GM18858 (cell line): ENCODE measurements around the gene TMEM126A.
A peak's percentile ranks its signal among the peaks of the same experiment; 100 is the strongest.
"Not testable (repeated sequence)": the region's sequence is repeated elsewhere in the genome, so short reads cannot be mapped to it uniquely, and the experiment has no call there.

ENCODE experiments used
- ATAC-seq: cut with Tn5 transposase; IDR thresholded peaks from one replicate; pipeline ENCODE4 v1.9.1; 2021; ENCODE audit not compliant: unreplicated experiment

TMEM126A gene

GRCh38 chr11:85647604-85648299, at the start of gene TMEM126A:
TMEM126A (plus strand) TSS chr11:85647967; CDS start chr11:85650256, 2,289 bp downstream.
- ATAC-seq, result peak; percentile 98

- ATAC-seq, result no peak
These were observed 48.7 kb upstream of the TMEM126A start for GRCh38 chr11:85599083-85599482.

DNA sequence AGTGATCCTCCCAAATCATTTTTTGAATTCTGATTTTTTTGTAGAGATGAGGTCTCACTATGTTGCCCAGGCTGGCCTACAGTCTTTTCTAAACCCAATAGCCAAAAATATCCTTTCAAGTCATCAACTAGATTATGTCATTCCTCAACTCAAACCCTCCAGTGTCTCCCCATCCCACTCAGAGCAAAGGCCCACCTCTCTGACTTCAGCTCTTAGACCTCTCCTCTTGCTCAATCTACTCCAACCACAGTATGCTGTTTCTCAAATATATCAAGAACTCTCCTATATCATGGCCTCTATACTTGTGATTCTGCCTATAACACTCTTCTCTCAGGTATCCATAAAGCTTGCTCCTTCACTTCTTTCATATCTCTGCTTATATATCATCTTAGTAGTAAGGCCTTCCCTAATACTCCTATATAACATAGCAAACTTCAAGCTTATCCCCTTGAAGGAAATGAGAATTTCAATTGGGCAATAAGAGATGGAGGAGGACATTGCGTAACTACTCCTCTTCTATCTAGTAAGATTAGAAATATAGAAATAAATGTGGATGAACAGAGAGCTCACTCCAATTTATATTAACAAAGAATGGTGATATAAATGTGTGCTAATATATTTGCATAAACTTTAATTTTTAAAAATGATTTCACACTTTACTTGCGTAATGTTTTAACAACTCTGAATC, 45.1 kb upstream of the TMEM126A start:
- ATAC-seq, result no peak

DNA sequence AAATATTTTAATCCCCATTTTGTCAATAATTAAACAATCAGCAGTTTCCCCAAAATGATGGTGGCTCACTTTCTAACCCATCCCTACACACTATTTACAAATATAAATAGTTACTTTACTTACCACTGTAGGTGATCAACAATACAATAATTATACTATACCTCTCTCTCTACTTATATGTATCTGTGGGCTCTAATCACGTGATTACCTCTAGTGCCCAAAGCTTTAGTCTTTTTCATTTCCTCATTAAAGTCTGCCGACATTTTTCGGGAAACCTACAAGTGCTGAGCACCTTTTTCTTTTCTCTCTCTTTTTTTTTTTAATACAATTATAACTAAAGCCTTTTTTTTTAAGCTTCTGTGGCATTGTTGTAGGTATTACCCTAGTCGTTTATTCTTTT, 44.5 kb upstream of the TMEM126A start:
- no peak for ATAC-seq

DNA sequence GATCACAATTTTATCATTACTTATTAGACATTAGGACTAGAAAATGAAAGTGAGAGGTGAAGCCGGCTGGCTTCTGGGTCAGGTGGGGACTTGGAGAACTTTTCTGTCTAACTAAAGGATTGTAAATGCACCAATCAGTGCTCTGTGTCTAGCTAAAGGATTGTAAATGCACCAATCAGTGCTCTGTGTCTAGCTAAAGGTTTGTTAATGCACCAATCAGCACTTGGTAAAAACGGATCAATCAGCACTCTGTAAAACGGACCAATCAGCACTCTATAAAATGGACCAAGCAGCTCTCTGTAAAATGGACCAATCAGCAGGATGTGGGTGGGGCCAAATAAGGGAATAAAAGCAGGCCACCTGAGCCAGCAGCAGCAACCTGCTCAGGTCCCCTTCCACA, 41.5 kb upstream of the TMEM126A start:
- ATAC-seq, result not testable (repeated sequence)

GRCh38 chr11:85608621-85609020, 39.1 kb upstream of the TMEM126A start:
- ATAC-seq, result not testable (repeated sequence)

DNA sequence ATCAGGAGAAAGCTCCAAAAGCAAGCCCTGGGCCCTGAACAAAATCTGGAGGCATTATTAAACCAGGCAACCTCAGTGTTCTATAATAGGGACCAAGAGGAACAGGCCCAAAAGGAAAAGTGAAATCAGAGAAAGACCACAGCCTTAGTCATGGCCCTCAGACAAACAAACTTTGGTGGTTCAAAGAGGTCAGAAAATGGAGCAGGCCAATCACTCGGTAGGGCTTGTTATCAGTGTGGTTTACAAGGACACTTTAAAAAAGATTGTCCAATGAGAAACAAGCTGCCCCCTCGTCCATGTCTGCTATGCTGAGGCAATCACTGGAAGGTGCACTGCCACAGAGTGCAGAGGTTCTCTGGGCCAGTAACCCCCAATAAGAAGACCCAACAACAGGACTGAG, 38.5 kb upstream of the TMEM126A start:
- not testable (repeated sequence) for ATAC-seq

- not testable (repeated sequence) for ATAC-seq
These were observed 36.1 kb upstream of the TMEM126A start for GRCh38 chr11:85611643-85612042.

GRCh38 chr11:85619499-85619898, 28.3 kb upstream of the TMEM126A start:
- no peak for ATAC-seq

DNA sequence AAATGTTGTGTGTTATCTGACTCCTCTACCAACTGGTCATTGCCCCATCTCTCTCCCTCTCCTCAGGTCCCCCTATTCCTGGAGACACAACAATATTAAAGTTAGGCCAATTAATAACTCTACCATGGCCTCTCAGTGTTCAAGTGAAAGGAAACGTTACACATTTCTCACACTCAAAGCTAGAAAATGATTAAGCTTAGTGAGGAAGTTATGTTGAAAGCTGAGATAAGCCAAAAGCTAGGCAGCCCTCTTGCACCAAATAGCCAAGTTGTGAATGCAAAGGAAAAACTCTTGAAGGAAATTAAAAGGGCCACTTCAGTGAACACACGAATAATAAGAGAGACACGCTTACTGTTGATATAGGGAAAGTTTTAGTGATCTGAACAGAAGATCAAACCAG, 27.5 kb upstream of the TMEM126A start:
- ATAC-seq, result no peak

DNA sequence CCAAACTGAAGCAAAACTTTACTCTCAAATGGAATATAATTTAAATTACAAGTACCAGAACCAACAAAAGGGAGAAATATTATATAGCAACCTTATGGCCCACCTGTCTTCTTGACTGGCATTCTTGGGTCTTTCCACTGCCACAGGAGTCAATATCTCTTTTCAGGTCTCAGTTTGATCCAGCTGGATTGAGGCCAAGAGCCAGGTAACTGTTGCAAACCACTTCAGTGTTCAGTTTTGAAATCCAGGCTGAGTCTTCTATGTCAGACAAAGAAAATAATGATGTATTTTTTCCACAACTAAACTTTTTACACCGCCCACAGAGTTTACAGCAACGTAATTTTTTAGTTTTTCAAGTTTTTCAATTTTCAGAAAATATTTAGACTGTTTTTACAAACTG, 21.3 kb upstream of the TMEM126A start:
- ATAC-seq, result no peak

GRCh38 chr11:85627332-85627997, 20.3 kb upstream of the TMEM126A start, which contains the start of gene DLG2:
DLG2 (minus strand) TSS chr11:85627344.
- no peak for ATAC-seq

GRCh38 chr11:85627998-85628770, 19.6 kb upstream of the TMEM126A start, which contains the start of gene TMEM126B:
TMEM126B (plus strand) TSS chr11:85628593; CDS start chr11:85628608, 15 bp downstream.
- ATAC-seq, result peak; percentile 98

DNA sequence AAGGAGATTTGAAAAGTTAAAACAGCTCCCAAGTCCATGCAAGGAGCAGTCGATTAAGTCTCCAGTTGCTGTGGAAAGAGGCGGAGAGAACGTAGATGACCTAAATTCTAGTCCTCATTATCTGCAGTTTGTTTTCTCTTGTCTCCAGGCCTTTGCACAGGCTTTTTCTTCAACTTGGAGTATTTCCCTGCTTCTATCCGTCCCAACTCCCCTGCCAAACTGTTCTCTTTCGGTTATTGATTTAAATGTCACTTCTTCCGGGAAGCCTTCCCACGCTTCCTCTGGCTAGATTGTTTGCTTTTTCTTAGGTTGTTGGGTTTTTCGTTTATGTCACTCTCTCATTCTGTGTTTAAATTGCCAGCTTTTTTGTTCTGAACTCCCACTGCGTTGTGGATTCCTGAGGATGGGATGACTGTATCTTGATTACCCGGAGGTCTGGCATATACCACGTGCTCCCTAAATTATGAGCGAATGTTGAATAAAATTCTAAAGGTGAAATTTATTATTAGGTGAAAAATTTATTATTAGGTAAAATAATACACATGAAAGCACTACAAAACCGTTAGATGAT, 18.9 kb upstream of the TMEM126A start:
- ATAC-seq, result peak; percentile 0

DNA sequence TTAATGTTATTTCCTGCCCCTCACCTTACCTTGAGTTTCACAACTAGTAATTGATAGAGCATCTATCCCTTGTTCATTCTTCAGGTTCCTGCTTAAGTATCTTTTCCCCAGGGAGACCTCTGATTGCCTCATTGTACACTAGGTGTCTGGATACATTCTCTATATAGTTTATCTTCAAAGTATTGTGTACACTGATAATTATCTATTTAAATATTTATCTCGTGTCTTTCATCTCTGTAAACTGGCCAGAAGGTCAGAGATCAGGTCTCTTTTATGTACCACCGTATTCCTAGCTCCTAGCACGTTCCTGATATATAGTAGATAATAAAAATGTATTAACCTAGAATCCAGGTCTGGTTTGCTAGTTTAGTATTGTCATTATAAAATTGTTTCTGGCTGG, 13.0 kb upstream of the TMEM126A start:
- no peak for ATAC-seq

- no peak for ATAC-seq
These were observed 4.6 kb upstream of the TMEM126A start for GRCh38 chr11:85643191-85643614.

- peak; percentile 2 for ATAC-seq
These were observed 689 bp upstream of the TMEM126A start for GRCh38 chr11:85647078-85647477.

- no peak for ATAC-seq
These were observed 3.4 kb downstream of the TMEM126A start for GRCh38 chr11:85651118-85651517.

DNA sequence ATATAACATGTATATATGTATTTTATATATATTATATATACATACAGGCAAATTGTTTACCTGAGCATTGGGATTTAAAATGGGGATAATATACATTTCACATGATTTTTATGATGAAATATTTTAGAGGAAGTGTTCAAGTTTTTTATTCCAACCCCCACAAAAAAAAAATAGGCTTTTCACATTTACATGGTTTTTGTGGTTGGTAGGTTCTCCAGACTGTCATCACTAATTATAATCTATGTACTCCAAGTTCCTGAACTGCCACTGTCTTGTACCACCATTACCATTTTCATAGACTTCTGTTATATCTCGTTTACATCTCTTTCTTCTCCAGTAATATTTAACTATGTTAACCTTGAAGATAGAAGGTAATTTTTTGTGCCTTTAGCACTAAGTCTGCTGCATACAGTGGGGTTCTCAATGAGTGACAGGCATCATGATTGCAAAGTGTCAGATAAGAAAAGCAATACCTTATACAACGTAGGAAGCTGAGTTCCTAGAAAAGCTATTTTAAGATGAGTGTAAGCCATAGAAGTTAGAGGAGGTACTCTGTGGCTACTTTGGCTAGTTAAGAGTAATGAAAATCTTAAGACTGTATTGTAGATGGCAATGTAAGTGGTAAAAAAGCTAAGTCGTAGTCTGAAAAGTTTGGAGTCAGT, 5.2 kb downstream of the TMEM126A start:
- ATAC-seq, result no peak

DNA sequence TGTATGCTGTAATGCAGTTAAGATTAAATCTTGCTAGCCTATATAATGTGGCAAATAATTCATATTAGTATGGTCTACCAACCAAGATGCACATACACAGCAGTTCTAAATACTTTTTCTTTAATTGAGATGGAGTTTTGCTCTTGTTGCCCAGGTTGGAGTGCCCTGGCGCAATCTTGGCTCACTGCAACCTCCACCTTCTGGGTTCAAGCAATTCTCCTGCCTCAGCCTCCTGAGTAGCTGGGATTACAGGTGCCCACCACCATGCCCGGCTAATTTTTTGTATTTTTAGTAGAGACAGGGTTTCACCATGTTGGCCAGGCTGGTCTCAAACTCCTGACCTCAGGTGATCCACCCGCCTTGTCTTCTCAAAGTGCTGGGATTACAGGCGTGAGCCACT, 6.6 kb downstream of the TMEM126A start:
- not testable (repeated sequence) for ATAC-seq
